Keratinocyte (primary cell): ENCODE measurements around the gene HIGD1C.

Experiments
- EZH2 ChIP-seq: IDR thresholded peaks from one replicate; pipeline ENCODE4 v1.6.1; 2012; ENCODE audit warnings: inconsistent platforms, mild to moderate bottlenecking, low read length, moderate library complexity
- TF ChIP-seq, protein P1 (sequence below), 3 experiments: IDR thresholded peaks in 1 of 3; conservative IDR thresholded peaks in 1 of 3; optimal IDR thresholded peaks in 1 of 3; 2 replicates in 2 of 3; 3 replicates in 1 of 3; pipeline versions ENCODE3 to v1.5.1; 2011; ENCODE audit warnings: low read length in 3 of 3, mild to moderate bottlenecking in 3 of 3, moderate library complexity in 2 of 3, control low read depth in 1 of 3, inconsistent platforms in 1 of 3; ENCODE audit not compliant: insufficient read depth in 2 of 3; ENCODE audit errors: extremely low read depth in 1 of 3

DNA sequence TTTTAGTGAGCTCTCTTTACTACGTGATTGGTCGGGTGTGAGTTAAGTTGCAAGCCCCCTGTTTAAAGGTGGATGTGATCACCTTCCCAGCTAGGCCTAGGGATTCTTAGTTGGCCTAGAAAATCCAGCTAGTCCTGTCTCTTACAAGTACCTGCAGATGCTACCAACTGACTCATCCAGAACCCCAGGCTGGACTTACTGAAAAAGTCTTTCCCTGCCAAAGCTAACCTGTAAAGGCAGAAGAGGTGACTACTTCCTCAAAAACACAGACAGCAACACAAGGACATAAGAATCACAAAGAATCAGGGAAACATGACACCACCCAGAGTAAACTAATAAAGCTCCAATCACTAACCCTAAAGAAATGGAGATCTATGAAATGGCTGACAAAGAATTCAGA is 39.1 kb upstream of the HIGD1C start:
- no peak for TF ChIP-seq EZH2
- TF ChIP-seq, protein P1, sequence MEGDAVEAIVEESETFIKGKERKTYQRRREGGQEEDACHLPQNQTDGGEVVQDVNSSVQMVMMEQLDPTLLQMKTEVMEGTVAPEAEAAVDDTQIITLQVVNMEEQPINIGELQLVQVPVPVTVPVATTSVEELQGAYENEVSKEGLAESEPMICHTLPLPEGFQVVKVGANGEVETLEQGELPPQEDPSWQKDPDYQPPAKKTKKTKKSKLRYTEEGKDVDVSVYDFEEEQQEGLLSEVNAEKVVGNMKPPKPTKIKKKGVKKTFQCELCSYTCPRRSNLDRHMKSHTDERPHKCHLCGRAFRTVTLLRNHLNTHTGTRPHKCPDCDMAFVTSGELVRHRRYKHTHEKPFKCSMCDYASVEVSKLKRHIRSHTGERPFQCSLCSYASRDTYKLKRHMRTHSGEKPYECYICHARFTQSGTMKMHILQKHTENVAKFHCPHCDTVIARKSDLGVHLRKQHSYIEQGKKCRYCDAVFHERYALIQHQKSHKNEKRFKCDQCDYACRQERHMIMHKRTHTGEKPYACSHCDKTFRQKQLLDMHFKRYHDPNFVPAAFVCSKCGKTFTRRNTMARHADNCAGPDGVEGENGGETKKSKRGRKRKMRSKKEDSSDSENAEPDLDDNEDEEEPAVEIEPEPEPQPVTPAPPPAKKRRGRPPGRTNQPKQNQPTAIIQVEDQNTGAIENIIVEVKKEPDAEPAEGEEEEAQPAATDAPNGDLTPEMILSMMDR (optimal IDR thresholded peaks at IDR 0.05 in 1 of 3, IDR thresholded peaks at IDR 0.05 in 1 of 3, conservative IDR thresholded peaks at IDR 0.05 in 1 of 3; ENCODE audit: extremely low read depth in 1 of 3, insufficient read depth in 2 of 3, low read length in 3 of 3): no peak
